ENCODE results near the gene BBS7.

GRCh38 chr4:121799867-121800501 is 70.3 kb downstream of the BBS7 start:
- no peak for TF ChIP-seq CTCF (conservative IDR thresholded peaks at IDR 0.05)
- TF ChIP-seq ZFX (IDR thresholded peaks at IDR 0.05) = no peak
